Activated CD8-positive, alpha-beta memory T cell treated with anti-CD3 and anti-CD28 coated beads for 36 hours (primary cell): ENCODE data around the gene TCIRG1. TPM values are rescaled to one million over a fixed set of nuclear protein-coding genes. Genes with fewer than 3 reads are reported as not detected.

ENCODE experiments used
- CTCF ChIA-PET: fragments of 350-600 bp; sonication (Branson Sonifier 250); formaldehyde crosslinking; loops from one replicate; lab custom pipeline; 2021; ENCODE audit warnings: antibody characterized with exemption; lab: Charles Lee
- POLR2A ChIA-PET: fragments of 350-600 bp; sonication (Branson Sonifier 250); formaldehyde crosslinking; loops from one replicate; lab custom pipeline; 2021; ENCODE audit warnings: antibody characterized with exemption; lab: Charles Lee
- total RNA-seq, 2 experiments: library from RNA; stranded (reverse); gene quantifications; one replicate each; pipeline ENCODE4 v1.2.3, GENCODE V29; 2021

Gene TCIRG1
- total RNA-seq, 2 experiments from 2014 or later: 129 to 130 TPM

DNA sequence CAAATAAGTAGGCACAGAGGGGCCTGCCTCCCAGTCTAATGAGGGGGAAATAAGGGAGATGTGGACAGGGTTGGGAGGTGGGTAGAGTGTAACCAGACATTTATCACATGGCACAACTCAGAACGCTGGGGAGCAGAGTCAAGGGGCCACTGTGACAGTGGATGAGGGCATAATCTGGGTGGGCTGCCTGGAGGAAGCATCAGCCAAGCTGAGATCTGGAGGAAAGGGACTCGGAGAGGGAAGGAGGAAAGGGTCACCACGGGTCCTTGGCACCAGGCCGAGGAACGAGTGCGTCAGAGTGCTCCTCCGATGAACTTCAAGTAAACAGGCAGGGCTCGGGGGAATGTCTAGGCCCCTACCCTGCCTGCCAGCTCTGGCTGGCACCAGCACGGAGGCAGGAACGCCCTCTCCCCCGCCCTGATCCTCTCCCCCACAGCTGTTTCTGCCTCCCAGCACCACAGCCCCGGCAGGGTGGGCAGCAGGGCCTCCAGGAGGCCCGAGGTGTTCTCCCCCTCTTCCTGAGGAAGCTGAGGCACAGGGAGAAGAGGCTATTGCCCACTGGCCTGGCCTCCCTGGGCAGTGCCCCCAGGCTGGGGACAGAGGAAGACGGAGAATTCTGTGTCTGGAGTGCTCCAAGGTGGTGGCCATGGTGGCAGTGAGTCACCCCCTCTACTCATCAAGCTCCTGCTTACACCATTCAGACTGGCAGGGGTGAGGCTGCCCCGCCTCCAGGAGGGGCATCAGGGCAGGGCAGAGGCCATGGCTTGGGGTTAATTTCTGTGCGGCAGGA, 24.5 kb upstream of the TCIRG1 start:
- CTCF ChIA-PET: no interaction called here
- POLR2A ChIA-PET: no interaction called here

GRCh38 chr11:68014947-68015447, 23.8 kb upstream of the TCIRG1 start:
- POLR2A ChIA-PET: no interaction called here
- CTCF ChIA-PET: no interaction called here

- CTCF ChIA-PET: no interaction called here
Measured at GRCh38 chr11:68015467-68015866, 23.4 kb upstream of the TCIRG1 start.

DNA sequence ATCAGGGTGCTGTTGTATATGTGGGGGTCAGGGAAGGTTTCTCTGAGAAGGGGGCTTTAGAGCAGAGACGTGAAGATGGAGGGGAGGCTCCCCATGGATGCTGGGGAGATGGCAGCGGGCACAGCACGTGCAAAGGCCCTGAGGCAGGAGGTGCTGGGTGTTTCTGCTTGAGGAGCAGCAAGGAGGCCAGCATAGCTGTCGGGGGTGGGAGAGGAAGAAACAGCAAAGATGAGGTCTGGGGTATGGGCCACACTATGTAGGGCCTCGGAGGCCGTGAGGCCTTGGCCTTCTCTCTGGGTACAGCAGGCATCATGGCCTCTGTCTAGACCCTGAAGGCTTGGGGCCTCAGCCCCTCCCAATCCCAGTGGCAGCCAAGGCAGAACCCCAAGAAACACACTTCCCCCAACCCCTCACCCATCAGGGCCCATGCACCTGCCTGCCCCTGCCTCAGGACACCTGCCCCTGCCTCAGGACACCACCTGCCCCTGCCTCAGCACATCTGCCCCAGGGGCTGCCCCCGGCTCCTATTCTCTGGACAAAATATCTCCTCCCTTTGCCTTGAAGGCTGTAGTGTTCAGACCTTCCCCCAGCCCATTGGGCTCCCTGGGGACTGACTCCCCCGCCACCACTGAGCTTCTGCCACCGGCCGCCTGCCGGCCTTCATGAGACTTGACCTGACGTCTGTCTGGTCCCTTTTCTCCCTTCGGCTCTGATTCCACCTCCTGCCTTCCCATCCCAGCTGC, 22.5 kb upstream of the TCIRG1 start:
- POLR2A ChIA-PET: no interaction called here
- CTCF ChIA-PET: no interaction called here

More at GRCh38 chr11:68015467-68015866, 23.4 kb upstream of the TCIRG1 start:
- POLR2A ChIA-PET: no interaction called here

- ChIA-PET POLR2A (no interaction called here), CTCF (no interaction called here)
Measured at GRCh38 chr11:68016904-68017817, 21.7 kb upstream of the TCIRG1 start.

DNA sequence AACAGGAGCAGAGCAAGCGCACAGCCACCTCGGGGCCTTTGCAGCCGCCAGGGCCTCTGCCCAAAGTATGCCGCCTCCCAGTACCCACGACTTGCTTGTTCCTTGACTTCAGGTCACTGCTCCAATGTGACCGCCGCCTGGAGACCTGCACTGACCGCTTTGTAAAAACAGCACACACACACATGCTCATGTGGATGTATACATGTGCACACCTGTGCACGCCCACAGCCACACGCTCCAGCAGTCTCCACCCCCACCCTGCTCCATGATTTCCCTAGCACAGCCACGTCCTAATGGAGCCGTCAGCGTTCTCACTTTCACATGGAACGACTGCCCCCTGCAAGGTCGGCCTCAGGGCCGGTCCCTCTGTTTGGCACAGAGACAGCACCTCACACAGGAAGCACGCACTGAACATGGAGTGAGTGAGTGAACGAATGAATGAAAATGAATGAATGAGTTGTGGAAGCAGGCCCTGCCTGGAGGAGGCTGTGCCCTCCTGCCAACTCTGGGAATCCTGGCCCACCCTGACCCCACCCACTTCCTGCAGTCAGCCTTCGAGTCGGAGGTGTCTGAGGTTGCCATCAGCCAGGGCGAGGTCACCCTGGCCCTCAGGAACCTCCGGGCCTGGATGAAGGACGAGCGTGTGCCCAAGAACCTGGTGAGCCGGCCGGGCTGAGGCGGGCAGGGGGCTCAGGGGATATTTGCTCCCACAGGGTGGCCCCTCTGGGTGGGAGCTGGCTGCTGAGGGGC, 20.7 kb upstream of the TCIRG1 start:
- CTCF ChIA-PET: no interaction called here
- POLR2A ChIA-PET: no interaction called here

- CTCF ChIA-PET: no interaction called here
- POLR2A ChIA-PET: no interaction called here
Measured at GRCh38 chr11:68018730-68019190, 20.1 kb upstream of the TCIRG1 start.

DNA sequence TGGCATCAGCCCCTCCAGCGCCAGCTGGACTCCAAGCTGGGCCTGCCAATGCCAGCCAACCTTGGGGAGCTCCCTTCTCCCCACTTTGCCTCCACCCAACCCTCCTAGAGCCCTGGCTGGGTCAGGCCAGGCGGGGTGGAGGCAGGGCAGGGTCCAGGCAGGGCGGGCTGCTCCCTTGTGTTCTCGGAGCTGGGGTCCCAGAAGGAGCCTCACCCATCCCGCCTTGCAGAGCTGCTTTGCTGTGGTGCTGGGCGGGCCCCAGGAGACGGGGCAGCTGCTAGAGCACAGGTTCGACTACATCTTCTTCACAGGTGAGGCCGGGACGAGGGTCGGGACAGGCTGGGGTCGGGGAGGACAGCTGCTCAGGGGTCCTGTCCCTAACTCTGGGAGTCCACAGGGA, 19.3 kb upstream of the TCIRG1 start:
- ChIA-PET CTCF (no interaction called here), POLR2A (no interaction called here)

DNA sequence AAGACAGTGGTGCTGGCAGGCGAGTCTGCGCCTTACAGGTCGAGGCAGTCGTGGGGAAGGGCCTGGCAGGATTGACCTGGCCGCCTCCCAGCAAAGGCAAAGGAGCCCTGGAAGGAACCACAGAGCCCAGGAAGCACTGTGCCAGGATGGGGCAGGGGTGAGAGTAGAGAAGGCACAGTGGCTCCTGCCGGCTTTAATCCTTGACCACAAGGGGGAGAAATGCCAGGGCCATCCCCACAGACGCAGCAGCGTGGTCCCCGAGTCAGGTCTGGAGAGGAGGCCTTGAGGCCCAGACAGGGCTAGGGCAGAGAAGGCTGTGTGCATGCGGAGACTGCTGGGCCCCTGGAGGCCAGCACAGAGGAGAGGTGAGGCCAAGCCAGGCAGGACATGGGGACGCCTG, 18.2 kb upstream of the TCIRG1 start:
- ChIA-PET POLR2A (no interaction called here), CTCF (no interaction called here)

GRCh38 chr11:68021167-68021787, 17.5 kb upstream of the TCIRG1 start:
- CTCF ChIA-PET: interaction anchor here (0.6 to 0.9 kb wide), 2 partner anchors 13 to 23 kb away, joined by 3 read pairs; no protein-coding TSS in a partner anchor
- POLR2A ChIA-PET: no interaction called here

DNA sequence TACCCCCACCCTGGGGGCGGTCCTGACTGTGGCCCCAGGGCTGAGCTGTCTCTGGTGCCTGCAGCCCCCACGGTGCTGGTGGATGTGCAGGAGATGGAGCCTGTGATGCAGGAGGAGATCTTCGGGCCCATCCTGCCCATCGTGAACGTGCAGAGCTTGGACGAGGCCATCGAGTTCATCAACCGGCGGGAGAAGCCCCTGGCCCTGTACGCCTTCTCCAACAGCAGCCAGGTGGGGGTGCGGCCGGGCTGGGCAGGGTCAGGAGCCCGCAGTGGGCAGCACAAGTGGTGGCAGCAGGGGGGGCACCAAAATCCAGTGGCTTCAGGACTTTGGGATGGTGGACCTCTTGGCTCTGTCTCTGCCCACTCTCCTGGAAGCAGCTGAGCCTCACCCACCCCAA, 16.3 kb upstream of the TCIRG1 start:
- CTCF ChIA-PET: interaction anchor here (0.9 kb wide), 1 partner anchor 24 kb away, joined by 3 read pairs; no protein-coding TSS in a partner anchor
- POLR2A ChIA-PET: no interaction called here

- ChIA-PET POLR2A (no interaction called here), CTCF (interaction anchor here (0.7 kb wide), 1 partner anchor 178 kb away, joined by 4 read pairs; no protein-coding TSS in a partner anchor)
Measured at GRCh38 chr11:68024508-68024907, 14.3 kb upstream of the TCIRG1 start.

- POLR2A ChIA-PET: no interaction called here
- CTCF ChIA-PET: no interaction called here
Measured at GRCh38 chr11:68025047-68025446, 13.8 kb upstream of the TCIRG1 start.

DNA sequence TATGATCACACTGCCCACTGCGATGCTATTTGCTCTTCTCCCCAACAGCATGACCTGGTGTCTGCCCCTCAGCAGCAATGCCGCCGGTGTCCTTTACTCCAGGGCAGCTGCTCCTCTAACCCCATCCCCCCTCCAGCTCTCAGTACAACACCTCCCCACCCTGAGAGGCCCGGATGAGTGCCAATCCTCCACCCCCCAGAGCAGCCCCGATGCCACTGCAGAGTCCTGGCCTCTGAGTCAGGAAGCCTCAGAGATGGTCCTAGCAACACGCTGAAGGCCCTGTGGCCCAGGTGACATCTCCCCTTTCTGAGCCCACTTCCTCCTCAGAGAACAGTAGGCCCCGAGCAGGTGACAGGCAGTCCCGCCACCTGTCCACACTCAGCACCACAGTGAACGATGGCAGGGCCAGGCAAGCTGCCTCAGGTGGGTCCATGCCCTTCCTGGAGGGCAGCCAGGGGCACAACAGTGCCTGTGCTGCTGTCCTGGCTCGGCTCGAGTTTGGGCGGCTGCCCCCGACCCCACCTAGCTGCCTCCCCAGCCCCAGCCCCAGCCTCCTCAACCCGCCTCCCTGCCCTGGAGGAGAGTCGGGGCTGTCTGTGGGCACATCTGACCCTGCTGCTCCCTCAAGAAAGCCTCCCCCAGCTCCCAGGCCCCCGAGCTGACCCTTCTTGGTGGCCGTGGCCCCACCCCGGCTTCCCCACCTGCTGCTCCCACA, 12.3 kb upstream of the TCIRG1 start:
- POLR2A ChIA-PET: no interaction called here

GRCh38 chr11:68027667-68028066, 11.2 kb upstream of the TCIRG1 start:
- ChIA-PET POLR2A (no interaction called here), CTCF (no interaction called here)

More for the DNA sequence above, 12.3 kb upstream of the TCIRG1 start:
- CTCF ChIA-PET: no interaction called here

DNA sequence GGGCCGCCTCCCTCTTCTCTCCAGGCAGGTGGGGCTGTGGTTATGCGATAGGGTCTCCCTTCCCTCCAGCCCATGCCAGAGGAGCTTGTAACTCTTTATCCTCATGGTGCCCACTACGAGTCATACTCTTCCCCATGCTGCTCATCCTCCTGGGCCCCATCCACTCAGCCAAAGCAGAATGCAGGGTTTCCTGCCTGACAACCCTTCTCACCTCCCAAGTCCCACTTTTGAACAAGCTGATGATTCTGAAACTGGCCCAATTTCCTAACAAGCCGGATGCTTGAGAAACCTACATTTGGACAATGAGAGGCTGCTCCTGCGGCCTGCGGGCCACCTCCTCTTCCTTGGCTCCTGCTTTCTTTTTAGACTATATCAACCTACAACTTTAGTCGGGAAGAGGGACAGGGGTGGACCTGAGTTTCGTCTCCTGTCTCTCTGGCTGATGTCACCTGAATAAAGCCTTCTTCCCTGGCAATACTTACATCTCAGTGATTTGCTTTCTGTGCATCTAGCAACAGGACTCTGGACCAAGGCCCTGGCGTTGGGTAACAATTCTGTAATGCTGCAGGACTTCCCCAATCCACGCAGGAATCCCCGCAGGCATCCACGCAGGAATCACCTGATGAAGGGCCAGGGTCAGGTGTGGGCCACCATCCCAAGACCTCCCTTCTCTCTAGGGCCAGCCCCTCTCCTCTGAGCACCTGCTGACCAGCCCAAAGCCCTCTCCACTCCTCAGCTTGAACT, 9.9 kb upstream of the TCIRG1 start:
- CTCF ChIA-PET: no interaction called here
- POLR2A ChIA-PET: interaction anchor here (0.7 kb wide), 1 partner anchor 14 kb away, joined by 5 read pairs; no protein-coding TSS in a partner anchor
